Fibroblast of the aortic adventitia (primary cell): ENCODE data around the gene RGCC. TPM values are rescaled to one million over a fixed set of nuclear protein-coding genes. Genes with fewer than 3 reads are reported as not detected.

Experiments
- DNase-seq: peaks from one replicate; pipeline ENCODE4 v3.0.0-alpha.2; 2010; ENCODE audit warnings: low read depth
- H3K4me3 ChIP-seq: 2 replicates; pipeline ENCODE4 v1.5.1; 2011; ENCODE audit warnings: low read depth, mild to moderate bottlenecking, control low read depth, low read length, moderate library complexity
- total RNA-seq: library from RNA; depleted of rRNA; stranded (reverse); fragments of >200 nt; gene quantifications from 2 replicates; pipeline ENCODE4 v1.2.3, GENCODE V29; 2012; ENCODE audit warnings: low replicate concordance
- TF ChIP-seq, protein P1 (sequence below): IDR thresholded peaks from 2 replicates; pipeline ENCODE4 v1.5.1; 2011; ENCODE audit warnings: mild to moderate bottlenecking, low read length, control low read depth, inconsistent platforms; ENCODE audit not compliant: insufficient read depth

RGCC gene
- total RNA-seq, 1 donor = 1.6 TPM

DNA sequence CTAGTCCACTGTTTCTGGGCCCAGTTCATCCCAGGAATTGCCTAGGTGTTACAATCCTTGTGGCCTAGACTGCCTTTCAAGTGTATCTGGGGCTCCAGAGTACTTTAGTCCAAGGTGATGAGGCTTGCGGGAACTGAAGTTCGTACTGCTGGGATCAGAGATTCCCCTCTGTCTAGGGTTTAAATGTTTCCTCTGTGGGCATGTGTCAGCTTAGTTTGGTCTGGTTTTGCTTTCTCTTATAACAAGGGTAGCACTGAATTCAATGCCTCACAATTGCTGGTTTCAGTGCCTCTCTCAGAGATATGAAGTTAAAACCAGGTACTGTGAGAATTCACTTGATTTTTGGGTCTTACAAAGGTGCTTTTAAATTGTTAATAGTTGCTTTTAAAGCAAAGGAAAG lies 30.8 kb downstream of the RGCC start:
- no peak for DNase-seq
- TF ChIP-seq, protein P1, sequence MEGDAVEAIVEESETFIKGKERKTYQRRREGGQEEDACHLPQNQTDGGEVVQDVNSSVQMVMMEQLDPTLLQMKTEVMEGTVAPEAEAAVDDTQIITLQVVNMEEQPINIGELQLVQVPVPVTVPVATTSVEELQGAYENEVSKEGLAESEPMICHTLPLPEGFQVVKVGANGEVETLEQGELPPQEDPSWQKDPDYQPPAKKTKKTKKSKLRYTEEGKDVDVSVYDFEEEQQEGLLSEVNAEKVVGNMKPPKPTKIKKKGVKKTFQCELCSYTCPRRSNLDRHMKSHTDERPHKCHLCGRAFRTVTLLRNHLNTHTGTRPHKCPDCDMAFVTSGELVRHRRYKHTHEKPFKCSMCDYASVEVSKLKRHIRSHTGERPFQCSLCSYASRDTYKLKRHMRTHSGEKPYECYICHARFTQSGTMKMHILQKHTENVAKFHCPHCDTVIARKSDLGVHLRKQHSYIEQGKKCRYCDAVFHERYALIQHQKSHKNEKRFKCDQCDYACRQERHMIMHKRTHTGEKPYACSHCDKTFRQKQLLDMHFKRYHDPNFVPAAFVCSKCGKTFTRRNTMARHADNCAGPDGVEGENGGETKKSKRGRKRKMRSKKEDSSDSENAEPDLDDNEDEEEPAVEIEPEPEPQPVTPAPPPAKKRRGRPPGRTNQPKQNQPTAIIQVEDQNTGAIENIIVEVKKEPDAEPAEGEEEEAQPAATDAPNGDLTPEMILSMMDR = no peak
- no peak overlapping the region for H3K4me3 ChIP-seq

DNA sequence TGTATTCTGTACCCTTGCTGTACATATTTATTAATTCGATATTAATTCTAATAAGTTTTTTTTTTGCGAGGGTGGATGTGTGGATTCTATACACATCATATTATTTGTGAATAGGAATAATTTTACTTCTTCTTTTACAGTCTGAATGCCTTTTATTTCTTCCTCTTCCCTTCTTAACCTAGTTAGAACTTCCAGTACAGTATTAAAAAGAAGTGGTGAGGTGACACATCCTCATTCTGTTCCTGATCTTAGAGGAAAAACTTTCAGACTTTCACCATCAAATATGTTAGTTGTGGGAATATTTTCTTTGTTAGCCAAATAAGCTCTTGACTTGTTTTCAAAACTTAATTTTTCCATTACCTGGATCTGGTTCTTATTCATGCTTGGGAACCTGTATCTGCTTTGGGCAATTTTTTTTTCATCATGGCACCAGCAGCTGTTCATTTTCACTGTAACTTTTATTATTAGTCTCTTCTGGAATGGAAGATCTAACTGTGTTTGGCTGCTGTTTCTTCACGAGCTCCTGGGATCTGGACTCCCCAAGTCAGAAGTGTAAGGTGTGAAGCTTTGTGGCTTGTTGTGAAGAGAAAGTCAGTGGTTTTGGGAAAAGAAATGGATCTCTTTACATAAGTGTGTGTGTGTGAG lies 33.1 kb downstream of the RGCC start:
- TF ChIP-seq, protein P1 = no peak
- no peak for DNase-seq
- H3K4me3 ChIP-seq = no peak overlapping the region

DNA sequence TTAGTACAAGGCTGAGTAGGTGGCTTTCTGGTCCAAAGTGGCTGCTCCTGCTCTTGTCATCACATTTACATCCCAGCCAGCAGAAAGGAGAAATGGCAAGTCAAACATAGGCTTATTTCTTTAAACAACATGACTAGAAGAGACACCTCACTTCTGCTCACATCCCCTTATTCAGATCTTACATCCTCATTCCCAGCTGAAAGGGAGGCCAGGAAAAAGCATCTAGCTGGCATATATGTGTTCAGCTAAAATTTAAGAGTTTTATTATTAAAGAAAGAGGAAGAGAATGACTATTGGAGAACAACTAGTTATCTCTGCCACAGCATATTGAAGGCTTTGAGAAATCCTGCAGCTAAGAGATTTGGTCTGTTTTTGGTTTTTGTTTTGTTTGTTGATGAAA lies 34.1 kb downstream of the RGCC start:
- H3K4me3 ChIP-seq = no peak overlapping the region
- TF ChIP-seq, protein P1 = no peak
- DNase-seq = no peak

DNA sequence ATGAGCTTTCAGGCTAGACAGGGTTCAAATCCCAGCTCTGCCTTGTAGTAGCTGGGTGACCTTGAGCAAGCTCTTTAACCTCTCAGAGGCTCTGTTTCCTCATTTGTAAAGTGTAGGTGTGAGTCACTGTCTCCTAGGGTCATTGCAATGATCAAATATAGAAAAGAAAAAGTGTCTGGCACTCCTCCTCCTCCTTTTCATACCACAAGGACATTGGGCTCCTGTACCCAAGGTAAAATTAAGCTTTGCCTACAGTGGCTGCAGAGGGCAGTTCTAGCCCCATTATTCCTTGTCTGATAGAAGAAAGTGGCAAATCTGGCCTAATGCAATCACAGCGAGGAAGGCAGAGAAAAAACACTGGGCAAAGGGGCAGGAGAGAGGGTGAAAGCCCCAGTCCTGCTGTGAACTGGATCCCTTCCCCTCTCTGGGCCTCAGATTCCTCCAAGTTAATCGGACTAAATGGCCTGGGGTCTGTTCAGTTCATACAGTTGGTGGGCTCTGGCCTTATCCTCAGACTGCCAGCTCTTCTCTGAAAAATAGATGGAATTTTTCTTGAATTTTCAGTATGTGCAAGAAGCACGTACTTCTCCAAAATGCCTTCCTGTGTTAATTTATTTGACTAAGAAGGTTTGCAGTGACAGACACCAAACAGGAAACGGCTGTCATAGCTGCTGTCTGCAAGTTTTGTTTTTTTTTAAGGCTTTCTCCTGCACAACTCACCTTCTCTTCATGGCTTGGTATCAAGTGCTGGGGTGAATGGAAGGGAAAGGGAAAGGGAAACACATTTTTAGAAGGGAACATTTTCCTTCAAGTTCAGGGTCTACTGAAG lies 35.3 kb downstream of the RGCC start:
- H3K4me3 ChIP-seq = no peak overlapping the region
- TF ChIP-seq, protein P1 = no peak
- no peak for DNase-seq

DNA sequence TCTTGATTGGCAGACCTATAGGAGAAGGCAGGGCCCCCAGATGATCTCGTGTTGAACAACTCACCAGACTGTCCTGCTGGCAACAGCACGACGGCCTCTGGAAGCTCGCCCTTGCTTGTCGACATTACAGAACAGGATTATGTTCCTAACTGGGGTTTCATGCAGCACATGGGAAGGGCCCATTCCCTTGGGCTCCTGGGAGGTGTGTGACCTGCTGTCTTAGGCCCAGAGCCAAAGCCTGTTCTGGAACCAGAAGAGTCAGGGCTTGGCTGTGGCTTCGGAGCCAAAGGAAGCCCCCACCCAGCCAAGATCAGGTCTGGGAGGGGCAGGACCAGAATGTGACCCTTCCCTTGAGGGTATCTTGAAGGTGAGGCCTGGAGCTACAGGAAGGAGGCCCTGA lies 36.9 kb downstream of the RGCC start:
- no peak overlapping the region for H3K4me3 ChIP-seq
- DNase-seq = no peak

DNA sequence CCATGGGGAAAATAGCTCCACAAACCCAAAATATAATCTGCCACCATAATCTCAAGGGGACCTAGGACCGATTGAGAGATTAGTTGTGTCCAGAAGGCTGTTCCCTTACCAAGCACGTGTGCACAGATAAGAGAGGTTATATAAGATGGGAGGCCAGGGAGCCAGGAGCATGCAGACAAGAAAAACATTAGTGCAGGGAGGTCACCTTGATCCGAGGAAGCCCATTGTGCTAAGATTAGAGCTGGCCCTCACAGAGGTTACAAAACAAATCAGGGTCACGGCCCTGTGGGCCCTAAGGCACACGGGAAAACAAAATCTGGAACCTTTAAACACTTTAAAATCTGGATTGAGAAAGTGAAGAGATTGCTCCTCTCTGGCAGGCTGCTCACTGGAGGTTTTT lies 37.7 kb downstream of the RGCC start:
- DNase-seq = peak; percentile 4
- H3K4me3 ChIP-seq = no peak overlapping the region
- TF ChIP-seq, protein P1 = no peak

More for the DNA sequence above, 36.9 kb downstream of the RGCC start:
- TF ChIP-seq, protein P1 = no peak
